GM21447 (cell line): ENCODE data around the gene MYO1B.

Experiments
- ATAC-seq: cut with Tn5 transposase; IDR thresholded peaks from one replicate; pipeline ENCODE4 v1.9.1; 2021; ENCODE audit not compliant: unreplicated experiment

MYO1B gene

DNA sequence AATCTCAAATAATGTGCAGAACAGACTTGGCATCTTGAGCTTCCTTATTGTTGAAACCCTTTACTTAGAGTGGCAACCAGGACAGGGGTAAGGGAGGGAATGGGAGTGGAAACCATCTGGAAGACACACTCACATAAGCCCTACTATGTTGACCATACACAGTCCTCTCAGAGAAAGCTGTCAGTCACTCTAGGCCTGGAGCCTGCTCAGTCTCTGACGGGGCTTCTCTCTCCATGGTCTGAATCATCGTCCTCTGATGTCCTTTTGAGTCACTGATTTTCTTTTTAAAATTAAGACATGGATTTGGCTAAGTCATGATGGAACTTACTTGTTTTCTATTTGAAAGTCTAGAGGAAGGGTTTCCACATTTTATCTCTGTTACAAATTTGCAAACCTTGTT, 74.0 kb downstream of the MYO1B start:
- ATAC-seq: no peak

DNA sequence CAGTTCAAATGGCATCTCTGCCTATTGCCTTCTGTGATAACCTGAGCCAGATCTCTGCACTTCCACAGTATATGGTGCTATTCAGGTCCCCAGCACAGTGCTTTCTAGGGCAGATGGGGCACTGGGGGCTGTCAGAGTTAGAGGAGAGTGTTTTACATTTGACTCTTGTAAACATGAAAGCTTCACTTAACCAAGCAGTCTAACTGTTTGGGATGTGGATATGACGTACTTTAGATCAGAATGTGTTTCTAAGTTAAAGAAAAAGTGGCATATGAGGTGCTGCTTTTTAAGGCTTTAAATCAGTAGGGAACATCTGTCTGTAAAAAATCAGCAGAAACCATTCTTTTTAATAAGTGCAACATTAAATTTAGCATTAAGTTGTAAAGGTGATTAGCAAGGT, 75.7 kb downstream of the MYO1B start:
- ATAC-seq: no peak

DNA sequence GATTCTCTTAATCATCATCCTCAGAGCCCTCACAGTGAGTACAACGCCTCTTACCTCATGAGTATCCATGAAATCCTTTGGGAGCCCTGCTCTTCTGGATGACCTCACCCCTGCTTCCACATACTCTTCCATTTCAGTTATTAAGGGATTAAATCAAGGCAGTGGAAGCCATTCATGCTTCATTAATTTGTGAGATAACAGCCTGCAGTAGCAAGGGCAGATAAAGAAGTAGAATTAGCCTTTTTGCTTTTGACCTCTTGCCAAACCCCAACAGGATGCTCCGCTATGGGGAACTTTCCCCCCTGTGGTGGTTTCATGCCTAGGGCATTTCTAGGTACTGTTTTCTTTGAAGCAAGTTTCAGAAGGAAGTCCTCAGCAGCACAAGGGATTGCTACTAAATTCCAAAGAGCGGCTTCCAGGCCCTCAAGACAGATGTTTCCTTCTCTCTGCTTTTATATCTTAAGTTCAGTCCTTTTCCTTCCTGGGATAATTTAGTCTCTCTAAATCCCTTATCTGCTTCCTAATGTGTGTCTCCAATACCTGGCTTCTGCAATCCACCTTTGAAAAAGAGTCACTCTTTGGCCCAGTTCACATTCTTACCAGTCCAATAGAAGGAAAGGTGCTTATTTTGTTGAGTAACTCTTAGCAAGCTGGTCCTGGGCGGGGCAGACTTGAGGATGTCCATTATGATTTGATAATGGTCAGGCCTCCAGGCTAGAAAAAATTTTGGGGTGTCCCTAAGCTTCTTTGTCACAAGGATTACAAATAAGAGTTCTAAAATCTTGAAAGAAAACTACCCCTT, 76.9 kb downstream of the MYO1B start:
- peak; percentile 72 for ATAC-seq

DNA sequence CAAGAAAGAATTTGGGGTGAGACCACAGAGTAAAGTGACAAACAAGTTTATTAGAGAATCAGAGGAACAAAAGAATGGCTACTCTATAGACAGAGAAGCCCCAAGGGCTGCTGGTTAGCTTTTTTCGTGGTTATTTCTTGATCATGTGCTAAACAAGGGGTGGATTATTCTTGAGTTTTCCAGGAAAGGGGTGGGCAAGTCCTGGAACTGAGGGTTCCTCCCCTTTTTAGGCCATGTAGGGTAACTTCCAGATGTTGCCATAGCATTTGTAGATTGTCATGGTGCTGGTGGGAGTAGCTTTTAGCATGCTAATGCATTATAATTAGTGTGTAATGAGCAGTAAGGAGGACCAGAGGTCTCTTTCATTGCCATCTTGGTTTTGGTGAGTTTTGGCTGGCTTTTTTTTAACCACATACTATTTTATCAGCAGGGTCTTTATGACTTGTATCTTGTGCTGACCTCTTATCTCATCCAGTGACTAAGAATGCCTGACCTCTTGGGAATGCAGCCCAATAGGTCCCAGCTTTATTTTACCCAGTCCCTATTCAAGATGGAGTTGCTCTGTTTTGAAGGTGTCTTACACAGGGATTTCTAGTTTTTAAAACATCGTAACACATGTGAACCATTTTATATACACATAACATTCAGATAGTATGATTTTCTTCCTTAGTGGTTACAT, 77.8 kb downstream of the MYO1B start:
- ATAC-seq: no peak

DNA sequence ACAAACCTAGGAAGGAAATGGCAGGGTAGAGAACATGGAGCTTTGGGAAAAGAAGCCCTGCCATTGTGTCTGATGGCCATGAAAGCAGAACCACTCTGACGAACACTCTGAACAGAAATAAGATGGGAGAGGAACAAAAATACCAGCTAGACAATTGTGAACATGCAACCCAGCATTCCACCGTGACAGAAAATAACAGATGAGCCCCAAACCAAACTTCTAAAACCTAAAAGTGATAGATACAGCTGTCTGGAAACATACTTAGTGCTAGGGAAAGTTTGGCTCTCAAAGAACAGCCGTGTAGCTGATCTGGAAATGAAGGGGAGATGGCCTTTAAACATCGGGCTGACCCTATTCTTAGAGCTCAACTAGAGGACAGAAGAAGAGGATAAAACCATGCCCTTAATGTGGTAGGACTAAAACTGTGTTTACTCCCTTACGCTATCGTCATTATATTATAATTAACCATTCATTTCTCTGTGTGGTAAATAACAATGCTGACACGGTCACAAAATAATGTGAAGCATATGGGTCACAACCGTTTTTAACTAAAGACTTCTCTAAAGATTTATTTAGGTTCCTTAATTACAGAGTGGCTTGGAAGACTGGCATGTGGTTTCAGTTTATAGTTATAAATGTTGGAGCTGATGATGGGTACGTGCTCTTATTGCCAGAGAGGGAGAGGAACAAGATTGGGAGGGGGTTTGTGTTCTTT, 80.6 kb downstream of the MYO1B start:
- no peak for ATAC-seq

DNA sequence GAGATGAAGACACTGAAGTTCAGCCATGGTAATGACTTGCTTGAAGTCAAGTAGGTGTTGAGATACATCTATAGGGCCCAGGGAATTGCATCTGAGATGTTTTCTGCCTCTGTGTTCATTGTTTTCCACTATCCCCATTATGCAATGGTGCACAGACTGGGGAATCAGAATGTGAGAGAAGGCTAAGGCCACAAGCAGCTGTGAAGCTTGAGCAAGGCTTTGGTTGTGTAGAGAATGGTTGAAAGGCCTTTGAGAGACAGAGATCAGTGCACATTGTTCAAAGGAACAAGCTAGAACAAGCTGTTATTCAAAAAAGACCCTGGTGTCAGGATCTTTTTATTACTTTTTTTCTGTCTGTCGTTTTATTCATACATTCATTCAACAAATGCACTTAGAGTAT, 82.3 kb downstream of the MYO1B start:
- no peak for ATAC-seq

DNA sequence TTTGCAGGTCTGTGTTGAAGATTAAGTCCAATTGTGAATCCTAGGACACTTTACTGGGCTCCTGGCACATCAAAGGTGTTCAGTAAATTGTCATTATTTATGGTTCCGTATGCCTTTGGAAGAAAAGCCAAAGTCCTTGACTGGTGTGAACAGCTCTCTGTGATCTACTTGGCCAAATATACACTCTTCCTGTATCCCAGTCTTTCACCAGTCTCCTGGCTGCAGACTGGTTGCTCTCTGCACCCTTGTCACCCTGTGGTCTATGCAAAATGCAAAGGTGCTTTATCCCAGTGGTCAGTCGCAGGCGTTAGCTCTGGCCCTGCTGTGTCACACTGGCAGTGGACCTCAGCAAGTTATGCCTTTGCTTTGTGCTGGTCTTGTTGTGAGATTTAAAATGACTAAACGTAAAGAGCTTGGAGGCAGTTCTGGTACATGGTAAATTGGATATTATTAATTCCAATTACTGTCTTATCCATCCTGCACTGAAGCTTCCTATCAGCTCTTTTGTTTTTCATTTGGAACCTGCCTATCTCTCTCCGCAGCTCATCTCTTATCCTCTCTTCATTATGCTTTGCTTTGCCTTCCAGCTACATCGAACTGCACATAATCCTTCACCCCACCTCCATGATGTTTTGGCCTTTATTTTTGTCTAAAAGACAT, 83.1 kb downstream of the MYO1B start:
- ATAC-seq: no peak

DNA sequence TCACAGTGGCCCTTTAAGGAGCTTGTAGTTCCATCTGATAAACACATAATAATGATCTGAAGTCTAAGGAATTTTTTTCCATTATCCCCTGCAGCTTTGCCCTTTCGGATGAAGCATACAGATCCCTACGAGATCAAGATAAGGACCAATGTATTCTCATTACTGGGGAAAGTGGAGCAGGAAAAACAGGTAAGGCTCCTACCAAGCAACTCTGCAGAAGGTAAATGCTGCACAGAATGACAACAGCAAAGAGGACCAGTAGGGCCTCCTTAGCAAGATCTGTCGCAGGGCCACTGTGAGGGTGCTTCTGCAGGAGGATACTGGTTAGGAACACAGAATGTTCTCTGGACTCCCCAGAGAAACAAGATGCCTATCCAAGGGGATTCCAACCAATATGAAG, 84.6 kb downstream of the MYO1B start:
- ATAC-seq: no peak

DNA sequence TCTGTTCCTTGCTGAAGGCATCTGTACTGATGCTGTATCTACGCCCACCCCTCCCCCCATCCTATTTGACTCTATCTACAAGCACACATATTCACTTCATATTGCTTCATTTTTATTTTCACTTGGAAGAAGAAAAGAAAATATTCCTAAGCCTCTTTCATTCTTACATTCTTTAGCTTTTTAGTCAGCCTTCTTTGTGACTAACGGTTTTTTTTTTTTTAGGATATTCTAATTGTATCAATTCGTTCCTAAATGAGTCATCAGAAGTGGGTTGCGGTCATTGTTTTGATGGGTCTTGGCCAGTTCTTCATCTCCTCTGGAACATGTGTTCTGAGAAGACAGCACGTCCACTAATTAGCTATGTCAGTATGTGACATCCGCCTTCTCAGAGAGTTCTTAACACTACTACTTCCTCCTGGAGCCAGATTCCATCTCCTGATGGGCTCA, 88.7 kb downstream of the MYO1B start:
- ATAC-seq: no peak

DNA sequence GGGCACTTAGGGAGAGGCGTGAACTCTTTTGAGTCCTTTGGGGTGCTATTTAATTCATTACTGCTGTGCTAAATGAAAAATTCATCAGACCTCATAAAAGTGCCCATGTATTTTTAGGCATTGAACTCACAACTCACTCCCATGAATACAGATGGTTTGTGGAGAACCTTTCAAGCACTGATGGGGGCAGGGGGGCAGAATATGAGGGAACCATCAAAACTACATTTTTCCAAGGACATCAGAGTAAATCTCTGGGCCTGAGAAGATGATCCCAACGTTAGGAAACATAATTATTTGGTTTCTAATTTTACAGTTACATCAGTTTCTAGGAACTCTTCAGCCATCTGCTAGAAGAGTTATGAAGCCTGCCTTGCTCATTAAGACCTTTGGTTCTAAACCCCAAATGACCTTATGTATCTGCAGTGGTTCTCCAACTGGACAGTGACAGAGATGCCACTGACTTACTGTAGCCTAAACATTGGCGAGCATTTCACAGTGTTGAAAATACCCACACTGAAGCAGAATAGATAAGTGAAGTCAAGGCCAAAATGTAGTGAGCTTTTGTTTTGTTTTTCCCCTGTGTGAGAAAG, 90.8 kb downstream of the MYO1B start:
- no peak for ATAC-seq

DNA sequence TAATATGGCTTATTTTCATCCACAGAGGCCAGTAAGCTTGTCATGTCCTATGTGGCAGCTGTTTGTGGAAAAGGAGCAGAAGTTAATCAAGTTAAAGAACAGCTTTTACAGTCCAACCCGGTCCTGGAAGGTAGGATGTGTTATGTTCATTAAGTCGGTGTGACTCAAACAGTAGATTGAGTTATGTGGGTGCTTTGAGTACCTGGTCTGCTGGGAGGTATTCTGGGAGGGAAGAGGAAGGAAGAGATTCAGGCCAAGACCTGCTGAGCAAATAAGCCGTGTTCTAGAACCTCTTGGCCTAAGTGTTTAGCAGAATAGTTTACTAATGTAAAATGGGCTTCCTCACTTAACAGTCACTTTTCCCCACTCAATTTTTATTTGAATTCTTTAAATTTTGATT, 96.2 kb downstream of the MYO1B start:
- no peak for ATAC-seq

DNA sequence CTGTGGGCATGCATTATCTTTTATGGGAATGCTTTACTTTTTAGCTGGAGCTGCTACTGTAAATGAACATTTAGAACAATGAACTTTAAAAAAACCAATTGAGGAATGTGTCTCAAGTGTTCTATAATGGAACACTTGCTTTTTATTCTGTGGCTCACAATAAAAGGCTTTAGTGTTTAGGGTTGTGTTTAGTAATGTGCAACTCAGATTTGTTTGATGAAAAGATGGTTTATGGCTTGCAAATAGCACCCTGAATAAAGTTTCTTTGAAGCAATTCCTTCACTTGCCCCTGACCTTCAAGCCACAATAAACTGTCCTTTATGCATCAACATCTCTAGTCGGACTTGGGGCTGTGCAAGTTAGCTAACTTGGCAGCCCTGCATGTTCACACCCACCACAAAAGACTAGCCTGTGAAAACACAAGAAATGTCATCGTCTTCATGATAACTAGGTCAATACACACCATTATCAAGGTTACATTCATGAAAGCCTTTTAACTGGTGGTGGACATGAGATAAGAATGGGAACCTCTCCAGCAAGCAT, 98.7 kb downstream of the MYO1B start:
- no peak for ATAC-seq

DNA sequence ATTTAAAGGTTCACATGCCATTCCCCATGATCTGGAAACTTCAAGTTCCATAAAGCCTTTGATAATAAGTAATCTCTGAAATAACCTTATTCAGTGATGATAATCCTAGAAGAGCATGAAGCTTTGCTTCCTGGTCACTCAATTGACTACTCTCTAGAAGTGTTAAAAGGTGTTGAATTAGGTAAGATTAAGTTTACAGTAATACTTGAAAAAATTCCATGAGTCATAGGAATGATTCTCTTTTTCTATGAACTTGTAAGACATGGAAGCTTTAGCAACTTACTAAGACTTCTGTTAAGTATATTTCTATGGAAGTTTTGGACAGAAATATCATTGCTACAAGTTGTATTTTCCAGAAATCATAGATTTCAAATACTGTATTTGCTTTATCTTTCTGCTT, 100.6 kb downstream of the MYO1B start:
- no peak for ATAC-seq

DNA sequence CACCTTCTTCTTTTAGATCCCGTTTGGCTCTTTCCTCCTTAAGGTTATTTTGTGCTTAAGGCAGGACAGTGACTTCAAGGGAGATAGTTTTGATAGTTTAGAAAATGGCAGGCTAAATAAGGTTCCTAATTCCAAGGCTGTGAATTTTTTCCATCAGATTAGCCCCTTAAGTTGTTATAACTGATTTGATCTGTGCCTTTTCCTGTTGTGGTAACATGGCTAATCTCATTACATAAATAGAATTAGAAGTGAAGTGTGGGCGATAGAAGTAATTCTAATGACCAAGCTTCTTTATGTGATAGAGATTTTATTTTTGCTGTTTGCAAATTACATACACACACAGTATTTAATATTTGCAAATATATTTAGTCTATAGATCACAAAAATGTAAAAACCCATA, 102.0 kb downstream of the MYO1B start:
- ATAC-seq: no peak

DNA sequence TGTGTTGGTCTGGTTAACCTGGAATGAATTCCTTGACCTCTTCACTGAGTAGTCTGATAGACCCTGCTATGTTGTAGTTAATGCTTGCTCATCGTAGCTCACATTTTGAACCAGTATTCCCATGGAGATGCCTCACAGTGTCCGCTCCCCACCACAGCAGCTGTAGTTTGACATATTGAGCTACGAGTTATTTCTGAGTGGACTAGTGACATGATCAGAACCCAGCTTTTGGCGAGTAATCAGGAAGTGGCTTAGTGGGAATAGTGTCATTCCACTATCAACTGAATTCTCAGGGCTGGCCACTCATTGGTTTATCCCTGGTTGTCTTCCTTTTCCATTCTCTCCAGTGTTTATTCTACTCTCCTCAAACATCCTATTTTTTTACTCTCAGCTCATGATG, 102.7 kb downstream of the MYO1B start:
- ATAC-seq: no peak

DNA sequence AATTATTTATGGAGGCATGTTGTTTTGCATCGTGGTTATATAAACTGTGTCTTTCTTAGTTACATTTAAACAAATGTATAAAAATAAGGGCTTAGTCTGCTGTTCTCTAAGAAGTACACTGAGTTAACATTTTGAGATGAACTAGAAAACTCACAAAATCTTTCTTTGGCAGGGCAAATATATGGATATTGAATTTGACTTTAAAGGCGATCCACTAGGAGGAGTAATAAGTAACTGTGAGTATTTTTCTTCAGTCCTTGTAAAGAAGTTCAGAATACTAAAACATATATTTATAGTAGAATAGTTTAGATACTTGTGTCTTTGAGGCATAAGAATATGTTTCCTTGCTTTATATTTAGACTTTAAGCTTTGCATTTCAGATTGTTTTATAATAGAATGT, 104.8 kb downstream of the MYO1B start:
- no peak for ATAC-seq

DNA sequence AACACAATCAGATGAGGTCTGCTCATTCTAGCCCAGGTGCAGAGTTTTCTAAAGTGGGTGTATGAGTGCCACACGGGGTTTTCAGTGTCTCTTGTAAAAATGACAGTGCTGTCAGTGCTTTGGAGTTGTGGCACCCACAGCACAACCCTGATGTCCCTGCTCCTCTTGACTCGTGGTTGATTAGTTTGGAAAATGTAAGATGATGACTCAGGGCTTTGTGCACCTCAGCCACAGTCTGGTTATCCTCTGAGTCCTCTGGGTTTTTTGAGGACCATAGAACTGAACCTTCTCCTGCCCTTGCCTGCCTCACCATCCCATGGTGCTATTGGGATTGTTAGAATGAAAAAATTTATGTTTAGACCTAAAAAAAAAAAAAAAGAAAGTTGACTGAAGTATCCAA, 105.6 kb downstream of the MYO1B start:
- ATAC-seq: no peak

DNA sequence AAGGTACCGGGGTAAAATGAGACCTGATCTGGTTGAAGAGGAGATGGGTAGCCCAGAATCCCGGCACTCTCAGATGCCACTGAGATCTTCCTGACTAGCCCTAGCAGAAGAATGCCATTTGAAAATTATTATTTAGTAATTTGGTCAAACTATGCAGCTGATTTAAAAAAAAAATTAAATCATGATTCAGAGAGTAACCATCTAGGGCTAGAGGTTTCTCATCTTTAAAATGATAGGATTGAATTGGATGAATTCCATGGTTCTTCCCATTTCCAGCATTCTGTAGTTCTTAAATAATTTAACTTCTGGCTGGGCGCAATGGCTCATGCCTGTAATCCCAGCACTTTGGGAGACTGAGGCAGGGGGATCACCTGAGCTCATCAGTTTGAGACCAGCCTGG, 106.1 kb downstream of the MYO1B start:
- ATAC-seq: no peak

DNA sequence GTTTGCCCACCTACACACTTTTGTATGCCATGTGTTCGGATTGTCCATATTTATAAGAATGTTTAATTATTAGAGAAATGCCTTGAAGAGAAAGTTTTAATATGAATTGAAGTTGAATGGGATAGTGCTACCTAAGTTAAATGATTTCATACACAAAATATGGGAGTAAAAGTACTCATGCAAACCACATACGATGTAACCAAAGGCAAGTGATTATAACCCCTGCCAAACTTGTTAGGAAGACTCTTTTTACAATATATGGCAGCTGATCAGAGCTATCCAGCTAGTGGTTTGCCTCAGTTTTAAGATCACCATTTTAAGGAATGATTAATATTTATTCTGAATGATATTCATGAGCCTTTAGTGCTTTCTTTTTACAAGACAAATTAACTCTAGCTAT, 106.7 kb downstream of the MYO1B start:
- no peak for ATAC-seq

DNA sequence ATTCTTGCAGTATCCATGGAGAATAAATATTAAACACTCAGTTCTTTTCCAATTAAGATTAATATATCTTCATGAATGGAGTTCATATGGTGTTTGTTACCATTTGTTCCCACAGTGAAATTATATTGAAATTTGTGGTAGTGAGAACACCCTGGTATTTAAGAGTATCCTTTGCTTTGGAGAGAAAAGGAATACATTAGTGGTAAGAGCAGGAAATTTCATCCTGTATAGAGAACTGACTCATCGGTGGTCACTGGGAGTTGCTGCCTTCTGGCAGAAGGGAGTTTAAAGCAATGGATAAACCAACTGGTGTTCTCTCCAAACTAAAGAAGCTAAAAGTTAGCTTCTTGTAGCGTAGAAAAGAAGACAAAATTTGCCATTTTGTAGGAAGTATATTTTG, 107.3 kb downstream of the MYO1B start:
- ATAC-seq: no peak
